Body of pancreas (tissue), 4 donors: ENCODE results near the gene EAF2.

ENCODE experiments used
- POLR2A ChIP-seq, 3 donors: fragments of 450-650 bp; IDR thresholded peaks; one replicate each; pipeline ENCODE4 v1.6.1; 2016; ENCODE audit warnings: antibody characterized with exemption in 3 of 3, mild to moderate bottlenecking in 2 of 3
- TF ChIP-seq, protein P1 (sequence below), 7 experiments: fragments of 450-650 bp in 4 of 7; fragments of 200-600 bp in 3 of 7; sonication (generic) in 3 of 7; IDR thresholded peaks; one replicate each; pipeline ENCODE4 v1.5.1; 2016 to 2019; ENCODE audit warnings: antibody characterized with exemption in 7 of 7

DNA sequence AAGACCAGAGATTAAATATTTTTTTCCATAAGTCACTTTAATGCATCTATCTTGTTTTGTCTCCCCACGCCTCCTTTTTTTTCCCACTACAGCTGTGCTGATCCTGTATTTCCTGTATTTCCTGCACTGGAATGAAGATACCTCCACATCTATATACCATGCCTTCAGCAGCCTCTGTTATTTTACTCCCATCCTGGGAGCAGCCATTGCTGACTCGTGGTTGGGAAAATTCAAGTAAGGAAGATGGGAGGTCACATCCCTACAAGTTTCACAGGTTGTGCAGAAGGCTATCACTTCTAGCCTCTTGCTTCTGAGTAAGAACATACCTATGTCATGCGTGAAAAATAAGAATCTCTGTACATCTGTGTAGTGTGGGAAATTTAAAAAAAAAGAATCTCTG is 62.3 kb downstream of the EAF2 start:
- TF ChIP-seq, protein P1, sequence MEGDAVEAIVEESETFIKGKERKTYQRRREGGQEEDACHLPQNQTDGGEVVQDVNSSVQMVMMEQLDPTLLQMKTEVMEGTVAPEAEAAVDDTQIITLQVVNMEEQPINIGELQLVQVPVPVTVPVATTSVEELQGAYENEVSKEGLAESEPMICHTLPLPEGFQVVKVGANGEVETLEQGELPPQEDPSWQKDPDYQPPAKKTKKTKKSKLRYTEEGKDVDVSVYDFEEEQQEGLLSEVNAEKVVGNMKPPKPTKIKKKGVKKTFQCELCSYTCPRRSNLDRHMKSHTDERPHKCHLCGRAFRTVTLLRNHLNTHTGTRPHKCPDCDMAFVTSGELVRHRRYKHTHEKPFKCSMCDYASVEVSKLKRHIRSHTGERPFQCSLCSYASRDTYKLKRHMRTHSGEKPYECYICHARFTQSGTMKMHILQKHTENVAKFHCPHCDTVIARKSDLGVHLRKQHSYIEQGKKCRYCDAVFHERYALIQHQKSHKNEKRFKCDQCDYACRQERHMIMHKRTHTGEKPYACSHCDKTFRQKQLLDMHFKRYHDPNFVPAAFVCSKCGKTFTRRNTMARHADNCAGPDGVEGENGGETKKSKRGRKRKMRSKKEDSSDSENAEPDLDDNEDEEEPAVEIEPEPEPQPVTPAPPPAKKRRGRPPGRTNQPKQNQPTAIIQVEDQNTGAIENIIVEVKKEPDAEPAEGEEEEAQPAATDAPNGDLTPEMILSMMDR (IDR thresholded peaks at IDR 0.05), result no peak
- TF ChIP-seq POLR2A (IDR thresholded peaks at IDR 0.05), result no peak
